HG03457 (cell line): ENCODE measurements around the gene TELO2.

ENCODE experiments used
- ATAC-seq: cut with Tn5 transposase; IDR thresholded peaks from one replicate; pipeline ENCODE4 v1.9.1; 2021; ENCODE audit warnings: moderate number of reproducible peaks; ENCODE audit not compliant: unreplicated experiment

Gene TELO2

DNA sequence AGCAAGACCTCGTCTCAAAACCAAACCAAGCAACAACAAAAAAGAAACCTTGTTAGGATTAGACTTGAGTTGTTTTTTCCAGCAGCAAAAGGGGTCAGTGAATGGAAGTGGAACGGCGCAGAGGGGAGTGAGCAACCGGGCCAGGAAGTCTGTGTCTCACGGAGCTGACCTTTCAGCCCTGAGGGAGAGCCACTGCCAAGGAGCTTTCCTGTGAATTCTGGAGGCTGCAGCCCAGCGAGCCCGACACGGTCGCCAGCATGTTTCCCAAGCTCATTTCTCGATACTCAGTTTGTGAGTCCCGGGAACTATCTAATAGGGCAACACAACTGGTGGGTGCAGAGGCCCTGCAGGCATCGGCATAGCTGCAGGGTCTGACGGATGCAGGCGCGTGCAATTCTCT lies 19.6 kb downstream of the TELO2 start:
- ATAC-seq = no peak

DNA sequence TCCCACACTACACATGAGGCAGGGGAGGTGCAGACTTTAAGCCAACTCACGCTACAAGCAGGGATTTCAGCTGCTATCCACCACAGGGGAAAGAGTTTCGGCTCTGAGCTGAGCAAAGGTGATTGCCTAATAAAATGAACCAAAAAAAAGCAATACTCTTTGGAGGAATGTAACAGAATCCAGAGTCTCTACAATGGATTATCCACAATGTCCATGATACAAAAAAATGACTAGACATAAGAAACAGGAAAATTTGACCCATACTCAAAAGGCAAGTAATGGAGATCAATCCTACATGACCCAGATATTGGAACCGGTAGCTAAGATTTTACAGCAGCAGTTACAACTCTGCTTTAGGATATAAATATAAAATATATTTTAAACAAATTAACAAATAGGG lies 21.3 kb downstream of the TELO2 start:
- no peak for ATAC-seq

DNA sequence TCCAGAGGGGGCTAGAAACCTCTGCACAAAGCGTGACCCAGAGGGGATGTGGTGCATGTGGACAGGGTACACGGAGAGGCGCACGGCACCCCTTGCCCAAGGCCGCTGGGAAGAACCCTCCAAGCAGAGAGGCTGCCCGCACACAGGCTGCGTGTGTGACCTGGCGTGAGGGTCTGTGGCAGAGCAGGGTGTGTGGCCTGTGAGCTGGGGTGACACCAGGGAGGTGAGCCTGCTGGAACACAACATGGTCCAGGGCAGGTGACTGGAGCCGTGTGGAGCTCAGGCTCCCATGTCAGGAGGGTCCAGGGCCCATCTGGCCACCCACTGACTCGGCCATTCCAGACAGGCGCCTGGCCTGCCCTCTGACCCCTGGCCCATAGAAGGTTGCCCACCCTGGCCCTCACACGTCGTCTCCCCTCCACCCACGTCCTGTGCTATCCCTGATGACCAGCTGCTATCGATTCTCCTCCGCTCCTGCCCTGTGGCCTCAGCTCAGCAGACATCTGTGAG lies 25.5 kb downstream of the TELO2 start:
- ATAC-seq = no peak

DNA sequence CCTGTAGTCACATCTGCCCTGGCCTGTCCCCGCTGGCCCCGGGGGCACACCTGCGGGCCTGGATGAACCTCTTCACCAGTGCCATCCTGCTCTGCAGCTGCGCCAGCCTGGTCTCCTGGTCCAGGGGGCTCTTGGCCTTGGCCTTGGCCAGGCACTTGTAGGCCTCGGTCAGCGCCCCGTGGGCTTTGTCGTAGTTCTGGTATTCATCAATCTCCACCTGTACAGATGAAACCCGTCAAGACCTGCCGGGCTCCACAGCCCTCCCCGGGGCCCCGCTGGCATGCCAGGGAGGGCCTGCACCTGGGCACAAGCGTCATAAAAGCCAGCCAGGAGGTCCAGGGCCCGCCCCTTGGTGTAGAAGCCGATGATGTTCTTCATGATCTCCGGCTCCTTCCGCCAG lies 26.7 kb downstream of the TELO2 start:
- no peak for ATAC-seq

DNA sequence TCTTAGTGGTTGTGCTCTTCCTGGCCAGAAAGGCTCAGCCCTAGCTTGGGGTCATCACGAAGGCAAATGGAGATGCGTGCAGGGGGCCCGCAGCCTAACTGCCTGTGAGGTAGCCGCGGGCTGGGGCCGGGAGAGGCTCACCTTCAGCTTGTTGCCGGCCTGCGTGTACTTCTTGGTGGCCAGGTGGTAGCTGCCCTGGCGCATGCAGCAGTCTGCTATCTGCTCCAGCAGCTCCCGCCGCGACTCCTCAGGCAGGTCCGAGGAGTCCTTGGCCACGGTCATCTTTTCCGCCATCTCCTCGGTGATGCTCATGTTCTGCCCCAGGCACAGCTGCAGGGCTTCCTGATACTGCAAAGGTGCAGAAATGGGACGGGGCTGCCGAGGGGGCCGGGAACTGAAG lies 27.3 kb downstream of the TELO2 start:
- ATAC-seq = no peak

DNA sequence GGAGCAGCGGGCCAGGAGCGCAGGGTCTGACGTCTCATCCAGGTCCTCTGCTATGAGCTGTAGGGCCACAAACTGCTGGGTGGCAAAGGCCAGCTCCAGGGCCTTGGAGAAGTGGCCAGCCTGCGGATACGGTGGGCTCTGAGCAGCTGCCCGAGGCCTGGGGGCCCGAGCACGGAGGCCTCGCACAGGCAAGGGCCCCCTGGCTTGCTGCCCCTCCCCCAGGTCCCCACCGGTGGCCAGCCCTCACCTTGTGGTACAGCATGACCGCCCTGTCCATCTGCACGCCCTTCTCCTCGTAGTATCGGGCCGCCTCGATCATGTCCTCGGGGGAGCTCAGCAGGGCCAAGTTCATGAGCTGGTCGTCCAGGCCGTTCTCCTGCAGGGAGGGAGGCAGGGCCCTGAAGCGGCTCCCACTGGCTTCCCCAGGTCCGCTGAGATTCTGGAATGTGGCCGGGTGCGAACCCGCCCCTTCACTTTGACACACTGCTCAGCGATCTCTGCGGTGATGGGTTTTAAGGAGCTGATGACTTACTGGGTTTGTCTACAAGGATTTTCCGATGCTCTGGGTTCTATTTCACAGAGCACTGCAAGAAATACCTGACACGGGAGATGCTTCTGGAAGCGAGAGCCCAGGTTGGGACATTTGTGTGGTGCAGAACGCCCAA lies 30.6 kb downstream of the TELO2 start:
- no peak for ATAC-seq

DNA sequence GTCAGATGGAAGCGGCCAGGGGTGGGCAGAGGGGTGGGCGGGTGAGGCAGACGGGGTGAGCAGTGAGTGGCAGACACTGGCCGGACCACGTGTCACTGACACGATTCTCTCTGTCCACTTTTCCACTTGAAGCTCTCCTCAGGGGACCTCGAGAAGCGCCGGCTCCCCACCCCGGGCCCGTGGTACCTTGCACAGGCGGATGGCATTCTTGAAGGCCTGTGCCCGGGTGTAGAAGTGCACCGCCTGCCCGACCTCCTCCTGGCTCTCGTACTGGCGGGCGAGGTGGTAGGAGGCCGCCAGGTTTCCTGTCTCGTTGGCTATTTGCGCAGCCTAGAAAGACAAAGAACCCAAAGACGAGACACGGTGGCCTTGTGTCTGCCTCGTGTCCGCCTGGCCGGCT lies 31.2 kb downstream of the TELO2 start:
- ATAC-seq = no peak

DNA sequence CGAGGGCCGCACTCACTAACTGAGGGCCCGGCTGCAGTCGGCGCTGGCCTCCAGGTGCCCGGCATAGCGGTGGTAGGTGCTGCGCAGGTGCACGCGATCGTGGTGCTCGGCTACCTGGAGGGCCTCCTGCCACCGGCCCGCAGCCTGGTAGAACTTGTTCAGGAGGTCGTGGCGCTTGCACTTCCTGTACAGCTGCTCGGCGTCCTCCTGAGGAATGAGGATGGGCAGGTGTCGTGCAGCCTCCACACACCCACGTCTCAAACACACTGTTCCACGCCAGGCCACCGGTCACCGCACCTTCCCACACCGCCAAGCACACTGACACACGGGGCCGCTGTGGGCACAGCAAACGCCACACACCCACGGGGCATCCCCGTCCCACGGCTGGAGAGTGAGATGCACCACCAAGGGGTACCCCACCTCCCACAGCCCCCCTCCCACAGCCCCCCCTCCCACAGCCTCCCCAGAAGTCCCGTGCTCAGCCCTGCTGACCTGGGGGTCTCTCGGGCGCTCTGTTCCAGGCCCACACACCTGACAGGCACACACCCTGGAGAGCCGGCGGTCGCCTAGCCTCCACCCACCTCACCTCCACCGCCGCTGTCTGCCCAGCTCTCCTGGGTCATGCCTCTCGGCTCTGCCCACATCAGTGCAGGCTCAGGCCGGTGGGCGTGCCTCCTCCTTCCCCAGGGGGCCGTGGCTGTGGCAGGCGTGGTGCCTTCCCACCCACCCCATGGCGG lies 32.9 kb downstream of the TELO2 start:
- no peak for ATAC-seq

DNA sequence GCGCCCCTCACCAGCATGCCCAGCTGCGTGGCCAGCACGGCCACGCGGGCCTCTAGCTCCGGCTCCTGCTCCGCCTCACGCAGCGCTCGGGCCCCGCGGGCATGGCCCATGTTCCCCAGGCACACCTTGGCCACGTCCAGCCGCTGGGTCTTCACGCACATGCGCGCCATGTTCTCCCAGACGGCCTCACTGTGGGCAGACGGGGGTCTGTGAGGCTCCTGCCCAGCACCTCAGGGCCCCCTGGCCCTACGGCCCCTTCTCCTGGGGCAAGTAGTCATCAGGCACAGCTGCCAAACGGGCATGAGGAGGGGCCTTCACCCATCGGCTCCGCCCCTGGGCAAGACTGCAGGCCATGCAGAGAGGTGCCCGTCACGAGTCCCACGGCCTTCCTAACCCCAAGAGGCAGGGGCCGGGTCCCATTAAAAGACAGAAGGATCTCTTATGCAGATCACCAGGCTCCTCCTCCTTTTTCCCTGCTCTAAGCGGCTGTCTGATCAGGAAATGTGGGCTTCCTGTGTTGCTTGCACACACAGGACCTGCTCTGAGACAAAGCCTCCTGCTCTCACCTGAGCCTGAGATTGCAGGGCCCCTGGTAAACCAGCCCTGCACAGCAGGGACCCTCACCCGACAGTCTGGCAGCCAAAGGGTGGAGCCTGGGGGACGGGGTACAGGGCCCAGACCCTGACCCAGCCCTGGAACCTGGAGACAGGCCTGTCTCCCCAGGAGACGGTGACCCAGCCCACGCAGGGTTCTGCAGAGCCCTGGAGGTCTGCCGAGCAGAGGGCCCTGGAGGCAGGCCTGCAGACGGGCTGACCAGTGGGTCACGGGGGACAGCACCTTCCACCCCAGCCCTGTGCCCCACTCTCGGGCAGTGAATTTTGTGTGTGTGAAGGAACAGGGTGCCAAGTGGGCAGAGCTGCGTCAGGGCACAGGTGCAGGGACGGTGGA lies 33.7 kb downstream of the TELO2 start:
- no peak for ATAC-seq

DNA sequence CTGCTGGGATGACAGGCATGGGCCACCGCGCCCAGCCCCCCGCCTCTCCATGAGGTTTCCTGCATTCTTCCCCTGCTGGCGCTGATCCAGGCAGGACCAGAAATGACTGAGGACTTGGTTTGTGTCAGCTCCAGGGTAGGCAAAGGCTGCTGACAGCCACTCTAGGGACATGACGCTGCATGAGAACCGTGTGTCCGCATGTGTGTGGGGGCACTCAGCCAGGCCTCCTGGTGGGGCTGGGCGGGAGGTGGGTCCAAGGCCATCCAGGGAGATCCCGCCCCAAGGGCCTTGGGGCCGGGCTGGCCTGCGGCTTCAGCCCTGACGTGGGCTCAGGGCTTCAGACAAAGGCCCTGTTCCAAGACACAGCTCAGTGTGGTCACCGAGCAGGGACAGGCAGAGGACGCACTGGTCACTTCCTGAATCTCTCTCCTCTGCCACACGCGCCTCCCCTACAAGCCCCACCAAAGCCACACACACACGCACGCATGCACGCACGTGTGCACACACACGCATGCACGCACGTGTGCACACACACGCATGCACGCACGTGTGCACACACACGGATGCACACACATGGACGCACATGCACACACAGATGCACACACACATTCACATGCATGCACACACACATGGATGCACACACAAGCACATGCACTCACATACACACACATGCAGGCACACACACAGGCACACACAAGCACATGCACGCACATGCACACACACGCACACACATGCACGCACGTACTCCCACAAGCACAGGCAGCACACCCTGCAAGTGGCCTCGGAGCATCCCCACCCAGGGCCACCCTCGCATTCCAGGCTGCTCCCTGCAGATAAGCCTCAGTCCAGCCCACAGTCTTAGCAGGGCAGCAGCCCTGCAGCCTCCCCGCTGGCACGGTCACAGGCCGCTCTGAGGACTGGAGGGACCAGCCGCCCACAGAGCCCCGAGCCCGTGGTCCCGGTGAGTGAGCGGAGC lies 35.0 kb downstream of the TELO2 start:
- ATAC-seq = no peak

DNA sequence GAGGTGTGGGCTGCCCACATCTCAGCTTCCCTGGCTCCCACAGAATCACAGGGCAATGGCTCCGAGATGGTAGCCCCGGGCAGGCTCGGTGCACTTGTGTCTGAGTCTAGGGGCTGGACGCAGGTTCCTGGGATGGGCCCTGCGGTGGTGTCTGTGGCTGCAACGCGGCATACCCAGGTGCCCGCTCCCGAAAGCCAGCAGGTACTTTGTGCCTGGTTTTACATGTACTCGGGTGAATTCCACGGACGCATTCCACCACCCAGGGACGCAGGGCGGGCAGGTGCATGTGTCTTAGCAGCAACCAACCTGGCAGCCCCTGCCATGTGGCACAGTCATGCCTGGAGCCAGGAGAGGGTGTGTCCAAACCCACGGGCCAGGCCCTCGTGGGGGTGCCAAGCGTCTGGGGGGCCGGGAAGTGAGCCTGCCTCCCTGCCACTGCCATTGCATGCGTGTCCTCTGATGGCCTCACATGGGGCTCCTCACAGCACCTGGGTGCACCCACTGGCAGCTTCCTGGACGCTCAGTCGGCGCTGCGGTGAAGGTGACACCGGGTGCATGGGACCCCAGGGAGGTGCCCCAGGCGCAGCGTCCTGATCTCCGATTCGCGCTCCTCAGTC lies 35.9 kb downstream of the TELO2 start:
- ATAC-seq = no peak

DNA sequence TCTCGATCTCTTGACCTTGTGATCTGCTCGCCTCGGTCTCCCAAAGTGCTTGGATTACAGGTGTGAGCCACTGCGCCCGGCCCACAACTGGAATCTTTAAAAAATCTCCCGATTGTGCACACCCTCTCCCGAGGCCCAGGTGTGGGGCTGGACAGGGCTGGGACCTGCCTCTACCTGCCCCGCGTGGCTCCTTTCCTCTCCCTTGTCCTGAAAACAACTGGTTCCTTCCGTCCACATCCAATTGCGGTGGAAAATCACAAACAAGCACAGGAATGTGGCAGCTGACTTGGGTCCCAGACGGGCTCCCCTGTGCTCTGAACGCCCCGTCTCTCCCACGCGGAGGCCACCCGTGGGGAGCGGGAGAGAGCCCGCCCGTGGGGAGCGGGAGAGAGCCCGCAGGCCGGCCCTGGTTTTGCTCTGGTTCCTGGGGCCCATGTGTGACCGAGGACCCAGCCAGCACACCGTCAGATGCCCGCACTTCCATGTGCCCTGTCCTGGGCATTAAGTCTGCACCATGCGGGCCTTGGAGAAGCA lies 37.3 kb downstream of the TELO2 start:
- no peak for ATAC-seq

DNA sequence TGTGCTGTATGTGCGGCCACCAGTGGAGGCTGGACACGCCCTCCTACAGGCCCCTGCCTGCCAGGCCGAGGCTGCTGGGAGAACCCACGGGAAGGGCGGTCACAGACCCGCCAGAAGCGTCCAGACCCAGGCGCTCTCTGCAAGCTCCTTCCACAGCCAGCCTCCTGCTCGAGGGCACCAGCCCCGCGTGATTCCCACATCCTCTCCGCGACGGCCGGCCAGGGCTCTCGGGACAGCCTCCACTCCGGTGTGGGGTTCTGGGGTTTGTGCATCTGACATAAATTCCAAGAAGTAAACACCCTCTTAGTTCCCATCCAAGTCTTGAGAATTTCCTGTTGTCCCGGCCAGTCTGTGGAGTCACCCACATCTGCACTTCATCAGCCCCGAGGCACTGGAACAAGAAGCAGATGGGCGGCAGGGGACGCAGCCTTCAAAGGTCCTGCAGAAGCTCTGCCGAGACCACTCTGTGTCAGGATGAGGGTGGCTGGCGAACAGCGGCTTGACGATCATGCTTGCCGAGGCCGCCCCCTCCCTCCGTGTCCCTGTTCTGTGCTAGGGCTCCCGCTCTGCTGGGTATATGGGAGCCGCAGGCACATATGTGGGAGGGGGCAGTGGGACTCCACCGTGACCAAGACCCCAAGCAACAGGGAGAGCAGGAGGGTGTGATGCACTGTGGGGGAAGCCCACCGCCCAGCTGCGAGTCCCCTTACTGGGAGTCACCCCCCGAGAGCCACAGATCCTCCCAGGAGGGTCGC lies 37.9 kb downstream of the TELO2 start:
- no peak for ATAC-seq

DNA sequence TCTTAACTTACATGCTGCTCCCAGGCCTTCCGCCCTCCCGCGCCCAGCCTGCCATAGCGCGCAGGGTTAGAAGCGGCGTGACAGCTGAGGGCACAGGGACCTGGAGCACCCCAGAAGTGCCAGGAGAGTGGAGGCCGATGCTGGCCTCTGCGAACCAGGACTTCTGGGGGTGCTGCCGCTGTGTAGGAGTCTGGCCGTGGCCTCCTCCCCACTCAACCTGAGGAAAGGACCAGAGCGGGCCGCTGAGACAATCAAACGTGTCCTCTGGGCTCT lies 38.4 kb downstream of the TELO2 start:
- no peak for ATAC-seq

DNA sequence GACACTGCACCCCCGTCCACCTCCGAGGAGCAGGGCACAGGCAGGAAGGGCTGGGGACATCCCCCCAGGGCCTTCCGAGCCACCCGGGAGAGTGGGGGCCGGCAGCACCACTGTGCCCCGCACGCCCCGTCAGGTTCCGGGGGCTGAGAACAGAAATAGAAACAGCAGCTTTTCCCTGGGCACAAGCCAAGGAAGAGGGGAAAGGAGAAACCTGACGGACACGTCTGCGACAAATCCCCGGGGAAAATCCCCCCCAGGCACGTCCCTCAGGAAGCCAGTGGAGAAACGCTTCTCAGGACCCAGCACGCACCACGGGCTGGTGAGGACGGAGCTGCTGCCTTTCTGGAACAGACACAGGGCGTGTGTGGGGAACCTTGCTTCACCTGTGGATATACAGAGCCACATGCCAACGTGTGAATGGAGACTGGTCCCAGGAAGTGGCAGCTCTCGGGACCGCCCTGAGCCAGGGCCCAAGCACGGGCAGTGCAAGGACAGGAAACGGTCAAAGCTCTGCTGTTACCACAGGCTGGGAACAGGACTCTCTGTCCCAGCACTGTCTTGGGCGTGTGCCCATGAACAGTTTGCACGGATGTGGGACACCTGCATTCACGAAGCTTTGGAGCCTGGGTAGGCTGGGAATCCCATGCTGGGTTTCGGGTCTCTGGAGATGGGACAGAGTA lies 39.1 kb downstream of the TELO2 start:
- ATAC-seq = no peak

DNA sequence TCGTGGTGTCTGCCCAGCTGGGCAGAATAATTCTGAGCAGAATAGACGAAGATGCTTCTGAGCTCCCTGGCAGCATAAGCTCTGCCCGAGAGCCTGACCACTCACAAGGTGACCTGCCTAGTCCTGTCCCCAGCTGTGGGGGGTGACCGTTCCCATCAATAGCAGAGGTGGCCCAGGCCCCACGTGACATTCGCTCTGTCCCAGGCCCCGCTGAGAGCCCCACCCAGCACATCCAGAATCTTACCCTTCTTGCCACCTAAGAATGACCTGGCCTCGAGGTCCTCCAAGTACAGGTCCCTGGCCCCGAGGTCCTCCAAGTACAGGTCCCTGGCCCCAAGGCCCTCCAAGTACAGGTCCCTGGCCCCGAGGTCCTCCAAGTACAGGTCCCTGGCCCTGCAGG lies 39.6 kb downstream of the TELO2 start:
- ATAC-seq = no peak

DNA sequence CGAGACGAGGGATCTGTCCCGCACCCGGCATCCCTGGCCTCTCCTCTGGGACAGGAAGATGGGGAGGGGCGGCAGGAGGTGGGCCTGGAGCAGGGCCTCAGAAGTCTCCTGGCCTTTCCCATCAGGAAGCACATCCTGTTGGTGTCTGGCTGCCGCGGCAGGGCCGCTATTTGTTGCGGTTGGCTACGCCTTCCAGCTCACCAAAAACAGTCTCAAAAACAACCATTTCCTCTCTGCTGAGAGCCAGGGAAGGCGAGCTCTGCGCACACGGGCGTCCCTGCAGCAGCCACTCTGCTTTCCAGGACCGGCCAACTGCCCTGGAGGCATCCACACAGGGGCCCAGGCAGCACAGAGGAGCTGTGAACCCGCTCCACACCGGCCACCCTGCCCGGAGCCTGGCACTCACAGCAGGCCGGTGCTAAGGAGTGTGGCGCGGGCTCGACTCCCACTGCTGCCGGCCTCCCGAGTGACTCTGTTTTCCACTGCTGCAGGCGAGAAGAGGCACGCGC lies 40.3 kb downstream of the TELO2 start, which contains the start of gene TMEM204:
TSS of gene TMEM204 (plus strand) at position 224 of the 509 bp plus-strand sequence. CDS start 610 bp downstream, outside the sequence.
- no peak for ATAC-seq
